Heart right ventricle (tissue), 16 donors: ENCODE measurements around the gene KCNJ5. TPM values are rescaled to one million over a fixed set of nuclear protein-coding genes. Genes with fewer than 3 reads are reported as not detected.
A peak's percentile ranks its signal among the peaks of the same experiment; 100 is the strongest.

ENCODE experiments used
- ATAC-seq, 8 donors: fragments of 200-7000 bp; cut with Tn5 transposase; one replicate each; pipeline ENCODE4 v1.9.1; 2020; ENCODE audit warnings: mild to moderate bottlenecking in 8 of 8, moderate library complexity in 8 of 8, moderate number of reproducible peaks in 1 of 8
- DNase-seq, 2 donors: peaks; one replicate each; pipeline ENCODE4 v3.0.0-alpha.2; 2020
- H3K27ac ChIP-seq, 10 donors: fragments of 200-600 bp; sonication (generic) in 2 of 10; one replicate each; pipeline versions ENCODE4 v1.5.0 to v1.8.0; 2020 to 2022; ENCODE audit warnings: mild to moderate bottlenecking in 3 of 10
- H3K27me3 ChIP-seq, 7 donors: fragments of 200-600 bp; one replicate each; pipeline ENCODE4 v1.8.0; 2021 to 2022; ENCODE audit warnings: mild to moderate bottlenecking in 2 of 7
- H3K36me3 ChIP-seq, 9 donors: fragments of 200-600 bp; sonication (generic) in 1 of 9; one replicate each; pipeline versions ENCODE4 v1.5.0 to v1.8.0; 2020 to 2022; ENCODE audit warnings: mild to moderate bottlenecking in 2 of 9
- H3K4me1 ChIP-seq, 9 donors: fragments of 200-600 bp; sonication (generic) in 1 of 9; one replicate each; pipeline versions ENCODE4 v1.5.0 to v1.8.0; 2020 to 2022; ENCODE audit warnings: mild to moderate bottlenecking in 4 of 9
- H3K4me3 ChIP-seq, 10 donors: fragments of 200-600 bp; sonication (generic) in 2 of 10; one replicate each; pipeline versions ENCODE4 v1.5.0 to v1.8.0; 2020 to 2022; ENCODE audit warnings: mild to moderate bottlenecking in 7 of 10, moderate library complexity in 2 of 10
- H3K9me3 ChIP-seq, 11 donors: fragments of 200-600 bp in 10 of 11; sonication (generic) in 2 of 11; one replicate each; pipeline versions ENCODE4 v1.5.0 to v1.8.0; 2013 to 2022; ENCODE audit warnings: mild to moderate bottlenecking in 2 of 11, control low read depth in 1 of 11, moderate library complexity in 1 of 11
- WGBS, 2 donors: extraction: QIAGEN DNeasy Blood & Tissue Kit; methylation state at CpG; one replicate each; pipeline ENCODE4 v1.1.7; 2013; ENCODE audit warnings: inconsistent platforms in 1 of 2; 5-methylcytosine and 5-hydroxymethylcytosine counted together
- intact Hi-C, 10 donors: fragments of 100-400 bp; cut with DNase I; formaldehyde crosslinking; loops; one replicate each; pipeline versions ENCODE4 v1.11.1 to v1.14.2; 2022
- polyA plus RNA-seq, 2 donors: library from polyadenylated mRNA; stranded (reverse); fragments of 200-250 nt; gene quantifications; one replicate each; pipeline ENCODE4 v1.2.3, GENCODE V29; 2013
- total RNA-seq, 10 donors: library from RNA; stranded (reverse); fragmentation: NEBNext Ultra II Directional in 3 of 10; extraction: Animal tissue kit (Norgen Biotek cat#: 25700) in 3 of 10; gene quantifications; one replicate each; pipeline versions ENCODE4 v1.2.1 to v1.2.4, GENCODE V29; 2021 to 2023
- TF ChIP-seq, protein P1 (sequence below), 9 donors: fragments of 200-600 bp; sonication (generic) in 2 of 9; IDR thresholded peaks; one replicate each; pipeline versions ENCODE4 v1.5.0 to v1.8.0; 2021 to 2022; ENCODE audit warnings: antibody characterized with exemption in 9 of 9, mild to moderate bottlenecking in 5 of 9, moderate library complexity in 1 of 9
- donor health status: Arrhythmogenic right ventricular cardiomyopathy.
- donor health status: ischemic (EF 13 %, LVEDD 7.1; RV severe dilation, severe dysfunction).
- donor health status: healthy with polysubstance abuse.
- donor health status: DM: no; HTN: yes; CAD: no.
- donor health status: DM: no; HTN: no; CAD: no.
- donor health status: ischemic (EF 25% LVEDD 6.9; RV normal size, moderate dysfunction).
- donor health status: ischemic (EF 25% LVEDD 5.7; RV mildly dilated, moderate dysfunction).
- donor health status: healthy.
- donor health status: DM: yes; HTN: yes; CAD: no.
- donor health status: Ischemic cardiomyopathy.
- donor health status: ischemic (EF 35%, LVEDD 5.7; RV mildly dilated, moderate dysfunction).
- donor health status: nonischemic (EF 11% LVEDD 7.7; RV severe dilation, severe dysfunction).
- donor health status: DM: yes; HTN: yes; CAD: no.
- donor health status: PGD.
- donor health status: ischemic (EF 29% LVEDD 5.4; RV normal size, mild dysfunction).
- donor health status: nonischemic (EF 23%, LVEDD 6.1; RV moderate dilation, normal function).

The KCNJ5 gene
- total and polyA plus RNA-seq, 12 donors, result 1.2 to 32.1 (median 8.1) TPM

DNA sequence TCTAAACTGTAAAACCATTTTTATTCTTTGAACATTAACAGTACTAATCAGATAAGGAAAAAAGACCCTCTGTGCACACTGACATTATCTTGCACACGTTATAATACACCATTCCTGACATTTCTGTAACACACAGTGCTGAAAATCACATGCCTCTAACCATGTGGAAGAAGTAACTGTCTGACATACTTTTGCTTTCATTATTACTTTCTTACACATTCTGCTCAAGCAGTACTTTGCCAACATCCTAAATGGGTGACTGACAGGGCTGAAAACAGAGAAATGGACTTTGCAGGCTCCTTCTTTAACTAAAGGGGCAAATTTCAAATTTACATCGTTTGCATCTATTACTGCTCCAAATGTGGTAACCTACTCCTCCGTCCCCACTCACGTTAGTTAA, 74.3 kb downstream of the KCNJ5 start:
- H3K9me3 ChIP-seq, result no peaks in the 10 kb centered on the region
- no peak overlapping the region for H3K4me3 ChIP-seq
- no peak for ATAC-seq
- no peaks in the 10 kb centered on the region for H3K27me3 ChIP-seq
- DNase-seq, result no peak
- 49 to 61% methylated on average over 4 of the region's 4 CpGs for whole genome bisulfite sequencing, 2 donors
- TF ChIP-seq, protein P1, sequence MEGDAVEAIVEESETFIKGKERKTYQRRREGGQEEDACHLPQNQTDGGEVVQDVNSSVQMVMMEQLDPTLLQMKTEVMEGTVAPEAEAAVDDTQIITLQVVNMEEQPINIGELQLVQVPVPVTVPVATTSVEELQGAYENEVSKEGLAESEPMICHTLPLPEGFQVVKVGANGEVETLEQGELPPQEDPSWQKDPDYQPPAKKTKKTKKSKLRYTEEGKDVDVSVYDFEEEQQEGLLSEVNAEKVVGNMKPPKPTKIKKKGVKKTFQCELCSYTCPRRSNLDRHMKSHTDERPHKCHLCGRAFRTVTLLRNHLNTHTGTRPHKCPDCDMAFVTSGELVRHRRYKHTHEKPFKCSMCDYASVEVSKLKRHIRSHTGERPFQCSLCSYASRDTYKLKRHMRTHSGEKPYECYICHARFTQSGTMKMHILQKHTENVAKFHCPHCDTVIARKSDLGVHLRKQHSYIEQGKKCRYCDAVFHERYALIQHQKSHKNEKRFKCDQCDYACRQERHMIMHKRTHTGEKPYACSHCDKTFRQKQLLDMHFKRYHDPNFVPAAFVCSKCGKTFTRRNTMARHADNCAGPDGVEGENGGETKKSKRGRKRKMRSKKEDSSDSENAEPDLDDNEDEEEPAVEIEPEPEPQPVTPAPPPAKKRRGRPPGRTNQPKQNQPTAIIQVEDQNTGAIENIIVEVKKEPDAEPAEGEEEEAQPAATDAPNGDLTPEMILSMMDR (IDR thresholded peaks at IDR 0.05), result no peak
- peaks cover 0 to 17% (median 0%) of the 10 kb centered on the region in 9 donors for H3K4me1 ChIP-seq
- H3K27ac ChIP-seq, result no peak overlapping the region
- intact Hi-C loops, result no loop called here
- H3K36me3 ChIP-seq, result peaks cover 0 to 26% (median 1%) of the 10 kb centered on the region in 9 donors

DNA sequence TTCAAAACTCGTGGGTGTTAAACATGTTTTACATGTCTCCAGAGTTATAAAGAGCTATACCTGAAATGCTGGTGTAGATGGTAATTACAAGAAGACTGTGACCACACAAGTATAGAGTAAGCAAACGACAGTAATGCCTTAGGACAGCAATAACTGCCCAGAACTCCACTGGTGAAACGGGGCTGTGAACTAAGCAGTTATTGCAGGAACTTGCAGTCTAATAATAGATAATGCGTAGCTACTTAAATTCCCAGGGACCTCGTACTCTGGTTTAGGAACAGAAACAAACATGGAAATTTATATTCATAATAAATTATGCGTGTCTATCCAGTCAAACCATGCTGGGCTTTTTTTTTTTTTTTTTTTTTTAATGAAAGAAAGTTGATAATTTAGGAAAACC, 76.4 kb downstream of the KCNJ5 start:
- H3K27me3 ChIP-seq, result no peaks in the 10 kb centered on the region
- TF ChIP-seq, protein P1 (IDR thresholded peaks at IDR 0.05), result no peak
- DNase-seq, result no peak
- H3K27ac ChIP-seq, result no peak overlapping the region
- peaks cover 0 to 47% (median 2%) of the 10 kb centered on the region in 9 donors for H3K36me3 ChIP-seq
- H3K4me3 ChIP-seq, result no peak overlapping the region
- no peaks in the 10 kb centered on the region for H3K9me3 ChIP-seq
- peak in 1 of 8 donors; percentile 36 for ATAC-seq
- 68% methylated on average over 6 of the region's 6 CpGs for WGBS, 2 donors
- intact Hi-C loops, result no loop called here
- peaks cover 0 to 17% (median 0%) of the 10 kb centered on the region in 9 donors for H3K4me1 ChIP-seq

DNA sequence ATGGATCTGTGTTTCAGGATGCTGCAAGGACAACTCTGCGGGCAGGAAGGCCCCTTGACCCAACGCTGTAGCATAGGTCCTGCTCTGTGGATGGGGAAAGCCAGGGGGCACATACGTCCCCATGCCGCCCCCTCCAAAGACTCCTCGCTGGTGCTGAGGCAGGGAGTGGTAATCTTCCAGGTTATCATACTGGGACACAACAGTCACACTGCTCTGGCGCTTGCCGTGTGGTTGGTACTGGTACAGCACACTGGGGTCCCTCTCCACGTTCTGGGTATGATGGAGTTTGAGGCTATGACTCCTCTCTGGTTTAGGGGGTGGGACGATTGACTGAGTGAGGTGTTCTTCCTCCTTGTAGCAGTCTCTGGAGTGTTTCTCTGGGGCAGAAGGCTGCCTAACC, 77.8 kb downstream of the KCNJ5 start:
- WGBS, 2 donors, result 95% methylated on average over 9 of the region's 9 CpGs
- H3K4me3 ChIP-seq, result no peak overlapping the region
- DNase-seq (no peak), ATAC-seq (no peak)
- no peaks in the 10 kb centered on the region for H3K9me3 ChIP-seq
- TF ChIP-seq, protein P1 (IDR thresholded peaks at IDR 0.05), result no peak
- no peak overlapping the region for H3K27ac ChIP-seq
- peaks cover 0 to 60% (median 2%) of the 10 kb centered on the region in 9 donors for H3K36me3 ChIP-seq
- peaks cover 0 to 17% (median 0%) of the 10 kb centered on the region in 9 donors for H3K4me1 ChIP-seq
- intact Hi-C loops, result no loop called here
- no peaks in the 10 kb centered on the region for H3K27me3 ChIP-seq

Other genes starting within 250 kb of the KCNJ5 start
- gene FLI1, start 197.3 kb upstream of the KCNJ5 start, total RNA-seq, result 10 to 100 TPM; 11.7 to 33.3 (median 17.2) TPM
- 10 to 100 TPM; 11.4 to 12.1 TPM for gene FLI1, start 197.3 kb upstream of the KCNJ5 start, polyA plus RNA-seq
- under 1 TPM in 3 of 10 donors, not detected in 7; 0.07 to 0.14 (median 0.13) TPM for gene KCNJ1, start 24.1 kb upstream of the KCNJ5 start, total RNA-seq
- under 1 TPM; 0.01 to 0.29 TPM for gene KCNJ1, start 24.1 kb upstream of the KCNJ5 start, polyA plus RNA-seq
- gene TP53AIP1, start 51.5 kb downstream of the KCNJ5 start, total RNA-seq, result not detected
- under 1 TPM in 1 of 2 donors, not detected in 1; 0.01 TPM for gene TP53AIP1, start 51.5 kb downstream of the KCNJ5 start, polyA plus RNA-seq